ENCODE results near the gene NEURL3. TPM values are rescaled to one million over a fixed set of nuclear protein-coding genes. Genes with fewer than 3 reads are reported as not detected.

NEURL3 gene
- total and polyA plus RNA-seq, 3 donors from 2014 or later, result 0.78 to 1.7 (median 1.3) TPM

- no peaks in the 10 kb centered on the region for H3K9me3 ChIP-seq
- H3K36me3 ChIP-seq (ENCODE audit: low read depth, missing control alignments), result no peaks in the 10 kb centered on the region
- TF ChIP-seq, protein P1, sequence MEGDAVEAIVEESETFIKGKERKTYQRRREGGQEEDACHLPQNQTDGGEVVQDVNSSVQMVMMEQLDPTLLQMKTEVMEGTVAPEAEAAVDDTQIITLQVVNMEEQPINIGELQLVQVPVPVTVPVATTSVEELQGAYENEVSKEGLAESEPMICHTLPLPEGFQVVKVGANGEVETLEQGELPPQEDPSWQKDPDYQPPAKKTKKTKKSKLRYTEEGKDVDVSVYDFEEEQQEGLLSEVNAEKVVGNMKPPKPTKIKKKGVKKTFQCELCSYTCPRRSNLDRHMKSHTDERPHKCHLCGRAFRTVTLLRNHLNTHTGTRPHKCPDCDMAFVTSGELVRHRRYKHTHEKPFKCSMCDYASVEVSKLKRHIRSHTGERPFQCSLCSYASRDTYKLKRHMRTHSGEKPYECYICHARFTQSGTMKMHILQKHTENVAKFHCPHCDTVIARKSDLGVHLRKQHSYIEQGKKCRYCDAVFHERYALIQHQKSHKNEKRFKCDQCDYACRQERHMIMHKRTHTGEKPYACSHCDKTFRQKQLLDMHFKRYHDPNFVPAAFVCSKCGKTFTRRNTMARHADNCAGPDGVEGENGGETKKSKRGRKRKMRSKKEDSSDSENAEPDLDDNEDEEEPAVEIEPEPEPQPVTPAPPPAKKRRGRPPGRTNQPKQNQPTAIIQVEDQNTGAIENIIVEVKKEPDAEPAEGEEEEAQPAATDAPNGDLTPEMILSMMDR (IDR thresholded peaks at IDR 0.05), result no peak
- no peak for TF ChIP-seq POLR2A (IDR thresholded peaks at IDR 0.05)
- intact Hi-C loops (cut with DNase I; ENCODE audit: low total_unique reads), result no loop called here
- no peaks in the 10 kb centered on the region for H3K27me3 ChIP-seq
- 92 to 96% methylated on average over 3 of the region's 3 CpGs for WGBS, 2 donors
- no peak overlapping the region for H3K4me3 ChIP-seq
- H3K4me1 ChIP-seq, result peaks cover 6% of the 10 kb centered on the region
- H3K27ac ChIP-seq, result no peak overlapping the region
- no peak for DNase-seq
Observed at GRCh38 chr2:96489261-96489660, 15.9 kb downstream of the NEURL3 start.

DNA sequence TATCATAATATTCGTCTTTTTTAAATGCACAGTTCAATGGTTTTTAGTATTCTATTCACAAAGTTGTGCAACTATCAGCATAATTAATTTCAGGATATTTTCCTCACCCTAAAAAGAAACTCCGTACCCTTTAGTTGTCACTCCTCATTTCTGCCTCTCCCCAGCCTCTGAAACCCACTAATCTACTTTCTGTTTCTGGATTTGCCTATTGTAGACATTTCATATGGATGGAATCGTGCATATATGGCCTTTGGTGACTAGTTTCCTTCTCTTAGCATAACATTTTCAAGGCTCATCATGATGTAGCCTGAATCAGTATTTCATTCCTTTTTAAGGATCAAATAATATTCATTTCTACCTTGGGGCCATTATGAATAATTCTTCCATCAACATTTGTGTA is 18.5 kb downstream of the NEURL3 start:
- Histone ChIP-seq H3K27ac (peak overlapping the region; percentile 59 to 74), H3K4me3 (peak overlapping the region in 1 of 2 donors; percentile 52), H3K36me3 (ENCODE audit: low read depth, missing control alignments) (no peaks in the 10 kb centered on the region), H3K9me3 (no peaks in the 10 kb centered on the region), H3K4me1 (peaks cover 6% of the 10 kb centered on the region), H3K27me3 (no peaks in the 10 kb centered on the region)
- intact Hi-C loops (cut with DNase I; ENCODE audit: low total_unique reads), result no loop called here
- TF ChIP-seq, protein P1 (IDR thresholded peaks at IDR 0.05), result no peak
- TF ChIP-seq POLR2A (IDR thresholded peaks at IDR 0.05), result no peak
- WGBS, 2 donors, result 35 to 51% methylated on average over 3 of the region's 3 CpGs
- DNase-seq, result no peak

DNA sequence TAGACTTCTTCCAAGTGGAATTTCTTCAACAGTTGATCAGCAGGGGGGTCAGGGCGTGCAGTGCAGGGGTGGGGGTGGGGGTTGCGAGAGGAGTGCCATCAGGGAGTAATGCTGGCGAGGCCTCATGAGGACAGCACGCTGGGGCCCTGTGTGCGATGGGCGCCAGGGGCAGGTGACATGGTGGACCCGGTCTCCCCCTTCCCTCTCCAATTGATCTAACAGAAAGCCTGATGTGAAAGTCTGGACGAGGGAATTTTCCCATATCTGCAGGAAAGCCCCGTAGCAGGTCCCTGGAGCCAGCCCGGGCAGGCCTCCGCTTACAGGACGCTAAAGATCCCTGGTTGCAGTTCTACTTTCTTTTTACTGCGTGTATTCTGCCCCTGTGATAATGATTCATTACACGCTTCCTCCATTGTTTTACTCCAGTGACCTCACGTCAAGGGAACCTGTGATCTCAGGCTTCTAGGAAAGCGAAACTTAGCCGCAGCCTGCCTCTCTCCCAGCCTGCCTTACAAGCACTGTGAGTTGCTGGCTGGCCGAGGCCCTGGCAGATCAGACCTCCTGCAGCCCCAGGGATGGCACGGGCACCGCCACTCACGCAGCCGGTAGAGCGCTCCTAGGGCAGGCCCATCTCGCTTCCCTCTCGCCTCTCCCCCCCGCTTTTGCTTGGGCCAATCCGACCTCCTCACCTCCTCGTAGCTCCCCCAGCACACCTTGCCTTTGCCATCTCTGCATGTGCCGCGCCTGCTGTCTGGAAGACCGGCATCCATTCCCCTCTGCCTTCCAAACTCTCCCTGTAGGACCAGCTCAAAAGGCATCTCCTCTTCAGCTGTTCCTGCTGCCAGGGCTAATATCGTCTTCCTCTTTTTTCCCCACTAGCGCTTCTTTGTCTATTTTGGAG is 19.2 kb downstream of the NEURL3 start:
- intact Hi-C loops (cut with DNase I; ENCODE audit: low total_unique reads), result no loop called here
- DNase-seq, result peak; percentile 75
- TF ChIP-seq, protein P1 (IDR thresholded peaks at IDR 0.05), result no peak
- no peak for TF ChIP-seq POLR2A (IDR thresholded peaks at IDR 0.05)
- Histone ChIP-seq H3K36me3 (ENCODE audit: low read depth, missing control alignments) (no peaks in the 10 kb centered on the region), H3K27ac (peak overlapping the region; percentile 59 to 74), H3K9me3 (no peaks in the 10 kb centered on the region), H3K4me1 (peaks cover 6% of the 10 kb centered on the region), H3K27me3 (no peaks in the 10 kb centered on the region), H3K4me3 (peak overlapping the region; percentile 31 to 52)
- WGBS, 2 donors, result 15 to 24% methylated on average over 26 to 33 of the region's 33 CpGs

- peak overlapping the region in 1 of 2 donors; percentile 52 for H3K4me3 ChIP-seq
- no peaks in the 10 kb centered on the region for H3K9me3 ChIP-seq
- no peak for DNase-seq
- intact Hi-C loops (cut with DNase I; ENCODE audit: low total_unique reads), result no loop called here
- peaks cover 6% of the 10 kb centered on the region for H3K4me1 ChIP-seq
- peak overlapping the region; percentile 59 to 74 for H3K27ac ChIP-seq
- no peak for TF ChIP-seq POLR2A (IDR thresholded peaks at IDR 0.05)
- TF ChIP-seq, protein P1 (IDR thresholded peaks at IDR 0.05), result no peak
- H3K27me3 ChIP-seq, result no peaks in the 10 kb centered on the region
- WGBS, 2 donors, result 13 to 63% methylated on average over 5 to 9 of the region's 9 CpGs
- H3K36me3 ChIP-seq (ENCODE audit: low read depth, missing control alignments), result no peaks in the 10 kb centered on the region
Observed at GRCh38 chr2:96485350-96485749, 19.8 kb downstream of the NEURL3 start.

Data from testis (tissue), 3 donors.